ENCODE measurements around the gene IL1RAP.

Gene IL1RAP

DNA sequence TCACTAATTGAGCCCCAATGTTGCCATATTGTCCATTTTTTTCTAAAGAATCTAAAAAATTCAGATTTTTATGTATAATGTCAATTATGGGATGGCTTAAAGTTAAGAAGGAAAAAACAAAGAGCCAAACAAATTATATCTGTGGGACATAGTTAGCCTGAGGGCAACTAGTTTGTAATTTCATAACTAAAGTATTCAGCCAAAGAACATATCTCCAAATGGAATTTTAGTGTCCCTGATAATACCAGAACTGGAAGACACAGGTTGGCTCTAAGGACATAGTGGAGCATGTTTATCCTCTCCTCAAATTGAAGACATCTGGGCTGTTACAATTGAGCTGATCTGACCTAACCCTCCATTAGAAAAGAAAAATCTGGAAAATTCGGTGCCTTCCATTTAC, 144.2 kb downstream of the IL1RAP start:
- H3K9ac ChIP-seq = no peak overlapping the region
- H3K4me3 ChIP-seq (IDR thresholded peaks at IDR 0.05; ENCODE audit: insufficient read depth, low read depth, low read length) = no peak overlapping the region
- H3K27me3 ChIP-seq (ENCODE audit: insufficient read depth, low read depth) = no peaks in the 10 kb centered on the region
- no peak overlapping the region for H3K27ac ChIP-seq
- no peaks in the 10 kb centered on the region for H3K79me2 ChIP-seq (ENCODE audit: insufficient read depth, low read depth)
- H4K20me1 ChIP-seq (ENCODE audit: insufficient read depth) = no peaks in the 10 kb centered on the region
- no peak overlapping the region for H3K4me2 ChIP-seq
- H3K4me1 ChIP-seq (ENCODE audit: low read depth, poor library complexity, severe bottlenecking) = no peaks in the 10 kb centered on the region
- TF ChIP-seq, protein P1, sequence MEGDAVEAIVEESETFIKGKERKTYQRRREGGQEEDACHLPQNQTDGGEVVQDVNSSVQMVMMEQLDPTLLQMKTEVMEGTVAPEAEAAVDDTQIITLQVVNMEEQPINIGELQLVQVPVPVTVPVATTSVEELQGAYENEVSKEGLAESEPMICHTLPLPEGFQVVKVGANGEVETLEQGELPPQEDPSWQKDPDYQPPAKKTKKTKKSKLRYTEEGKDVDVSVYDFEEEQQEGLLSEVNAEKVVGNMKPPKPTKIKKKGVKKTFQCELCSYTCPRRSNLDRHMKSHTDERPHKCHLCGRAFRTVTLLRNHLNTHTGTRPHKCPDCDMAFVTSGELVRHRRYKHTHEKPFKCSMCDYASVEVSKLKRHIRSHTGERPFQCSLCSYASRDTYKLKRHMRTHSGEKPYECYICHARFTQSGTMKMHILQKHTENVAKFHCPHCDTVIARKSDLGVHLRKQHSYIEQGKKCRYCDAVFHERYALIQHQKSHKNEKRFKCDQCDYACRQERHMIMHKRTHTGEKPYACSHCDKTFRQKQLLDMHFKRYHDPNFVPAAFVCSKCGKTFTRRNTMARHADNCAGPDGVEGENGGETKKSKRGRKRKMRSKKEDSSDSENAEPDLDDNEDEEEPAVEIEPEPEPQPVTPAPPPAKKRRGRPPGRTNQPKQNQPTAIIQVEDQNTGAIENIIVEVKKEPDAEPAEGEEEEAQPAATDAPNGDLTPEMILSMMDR (conservative IDR thresholded peaks at IDR 0.05; ENCODE audit: low read depth, low read length) = no peak
- no peaks in the 10 kb centered on the region for H3K36me3 ChIP-seq (ENCODE audit: insufficient read depth)
- H2AFZ ChIP-seq (ENCODE audit: low read depth) = no peak overlapping the region

- Histone ChIP-seq H2AFZ (ENCODE audit: low read depth) (no peak overlapping the region), H3K4me2 (no peak overlapping the region), H3K4me1 (ENCODE audit: low read depth, poor library complexity, severe bottlenecking) (no peaks in the 10 kb centered on the region), H3K9ac (no peak overlapping the region), H4K20me1 (ENCODE audit: insufficient read depth) (no peaks in the 10 kb centered on the region), H3K27ac (no peak overlapping the region), H3K27me3 (ENCODE audit: insufficient read depth, low read depth) (no peaks in the 10 kb centered on the region), H3K36me3 (ENCODE audit: insufficient read depth) (no peaks in the 10 kb centered on the region), H3K4me3 (IDR thresholded peaks at IDR 0.05; ENCODE audit: insufficient read depth, low read depth, low read length) (no peak overlapping the region), H3K79me2 (ENCODE audit: insufficient read depth, low read depth) (no peaks in the 10 kb centered on the region)
- TF ChIP-seq, protein P1 (conservative IDR thresholded peaks at IDR 0.05; ENCODE audit: low read depth, low read length) = no peak
Measured at GRCh38 chr3:190666821-190667220, 152.9 kb downstream of the IL1RAP start.

DNA sequence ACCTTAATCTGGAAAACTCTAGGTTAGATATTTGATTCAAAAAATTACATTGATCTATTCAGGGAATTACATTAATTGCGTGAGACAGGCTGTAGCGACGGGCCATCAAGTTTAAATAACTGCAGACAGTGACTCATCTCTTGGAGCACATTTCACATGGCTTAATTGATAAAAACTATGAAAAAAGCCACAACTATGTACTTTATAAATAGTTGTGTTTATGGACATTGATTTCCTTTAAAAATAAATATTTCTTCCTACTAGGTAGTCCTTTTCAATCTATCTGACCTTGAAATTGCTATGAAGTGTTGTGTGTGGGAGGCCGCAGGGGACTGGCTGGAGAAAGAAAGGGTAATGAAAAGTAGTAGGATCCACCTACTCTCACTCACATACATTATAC, 157.8 kb downstream of the IL1RAP start:
- Histone ChIP-seq H3K4me1 (ENCODE audit: low read depth, poor library complexity, severe bottlenecking) (no peaks in the 10 kb centered on the region), H2AFZ (ENCODE audit: low read depth) (no peak overlapping the region), H3K4me3 (IDR thresholded peaks at IDR 0.05; ENCODE audit: insufficient read depth, low read depth, low read length) (no peak overlapping the region), H3K9ac (no peak overlapping the region), H4K20me1 (ENCODE audit: insufficient read depth) (no peaks in the 10 kb centered on the region), H3K27me3 (ENCODE audit: insufficient read depth, low read depth) (no peaks in the 10 kb centered on the region), H3K27ac (no peak overlapping the region), H3K4me2 (no peak overlapping the region), H3K36me3 (ENCODE audit: insufficient read depth) (no peaks in the 10 kb centered on the region), H3K79me2 (ENCODE audit: insufficient read depth, low read depth) (no peaks in the 10 kb centered on the region)
- TF ChIP-seq, protein P1 (conservative IDR thresholded peaks at IDR 0.05; ENCODE audit: low read depth, low read length) = no peak

- H3K36me3 ChIP-seq (ENCODE audit: insufficient read depth) = no peaks in the 10 kb centered on the region
- TF ChIP-seq, protein P1 (conservative IDR thresholded peaks at IDR 0.05; ENCODE audit: low read depth, low read length) = no peak
- H3K27me3 ChIP-seq (ENCODE audit: insufficient read depth, low read depth) = no peaks in the 10 kb centered on the region
- no peak overlapping the region for H3K4me2 ChIP-seq
- H4K20me1 ChIP-seq (ENCODE audit: insufficient read depth) = no peaks in the 10 kb centered on the region
- H3K4me1 ChIP-seq (ENCODE audit: low read depth, poor library complexity, severe bottlenecking) = no peaks in the 10 kb centered on the region
- no peak overlapping the region for H3K4me3 ChIP-seq (IDR thresholded peaks at IDR 0.05; ENCODE audit: insufficient read depth, low read depth, low read length)
- H3K9ac ChIP-seq = no peak overlapping the region
- no peak overlapping the region for H2AFZ ChIP-seq (ENCODE audit: low read depth)
- no peak overlapping the region for H3K27ac ChIP-seq
- no peaks in the 10 kb centered on the region for H3K79me2 ChIP-seq (ENCODE audit: insufficient read depth, low read depth)
Measured at GRCh38 chr3:190673148-190673547, 159.3 kb downstream of the IL1RAP start.

Data from KMS-11 (cell line).